Adrenal gland (tissue), 12 donors: ENCODE results near the gene IGF2R. TPM values are rescaled to one million over a fixed set of nuclear protein-coding genes. Genes with fewer than 3 reads are reported as not detected.

Experiments
- DNase-seq, 7 donors: peaks; one replicate each; pipeline ENCODE4 v3.0.0-alpha.2; 2019 to 2020
- H3K27ac ChIP-seq, 5 donors: fragments of 200-600 bp; sonication (generic) in 4 of 5; 1 replicate in 3 of 5; 2 replicates in 2 of 5; pipeline versions ENCODE4 v1.5.1 to v1.8.0; 2016 to 2020; ENCODE audit warnings: mild to moderate bottlenecking in 1 of 5
- H3K27me3 ChIP-seq: fragments of 200-600 bp; 2 replicates; pipeline ENCODE4 v1.8.0; 2021
- H3K36me3 ChIP-seq, 2 donors: fragments of 200-600 bp; replicated peaks in 1 of 2; 1 replicate in 1 of 2; 2 replicates in 1 of 2; pipeline versions ENCODE4 v1.5.1 to v1.8.0; 2018 to 2022
- H3K4me1 ChIP-seq, 2 donors: fragments of 200-600 bp; replicated peaks in 1 of 2; 1 replicate in 1 of 2; 2 replicates in 1 of 2; pipeline versions ENCODE4 v1.5.1 to v1.8.0; 2018 to 2021
- H3K4me3 ChIP-seq, 4 donors: fragments of 200-600 bp; sonication (generic) in 3 of 4; one replicate each; pipeline ENCODE4 v1.5.1; 2016 to 2018
- H3K9me3 ChIP-seq, 3 donors: fragments of 200-600 bp; sonication (generic) in 1 of 3; replicated peaks in 1 of 3; 1 replicate in 2 of 3; 2 replicates in 1 of 3; pipeline versions ENCODE4 v1.5.1 to v1.8.0; 2016 to 2021
- CTCF ChIP-seq, 6 experiments: fragments of 450-650 bp in 4 of 6; fragments of 200-600 bp in 2 of 6; sonication (generic) in 1 of 6; IDR thresholded peaks; 1 replicate in 5 of 6; 2 replicates in 1 of 6; pipeline versions ENCODE4 v1.5.1 to v1.8.0; 2016 to 2021; ENCODE audit warnings: antibody characterized with exemption in 6 of 6, mild to moderate bottlenecking in 2 of 6, moderate library complexity in 1 of 6
- POLR2A ChIP-seq, 2 donors: fragments of 450-650 bp; IDR thresholded peaks; one replicate each; pipeline ENCODE4 v1.6.1; 2017; ENCODE audit warnings: antibody characterized with exemption in 2 of 2, mild to moderate bottlenecking in 2 of 2, moderate library complexity in 1 of 2
- WGBS, 4 donors: extraction: QIAGEN DNeasy Blood & Tissue Kit in 2 of 4; methylation state at CpG; one replicate each; pipeline versions ENCODE4 v1.1.5 to v1.1.7; 2013 to 2017; 5-methylcytosine and 5-hydroxymethylcytosine counted together
- intact Hi-C, 2 donors: fragments of 100-400 bp; cut with DNase I; formaldehyde crosslinking; loops; one replicate each; pipeline versions ENCODE4 v1.14.1 to v1.15.0; 2022 to 2023
- polyA plus RNA-seq, 3 donors: library from polyadenylated mRNA; stranded (reverse); fragments of 200-250 nt in 2 of 3; fragments of 350-450 nt in 1 of 3; fragmentation: Illumina TruSeq in 1 of 3; extraction: RNeasy Lipid Tissue Mini Kit (QIAGEN cat#74804) in 1 of 3; gene quantifications; one replicate each; pipeline ENCODE4 v1.2.3, GENCODE V29; 2013 to 2014
- total RNA-seq, 9 donors: library from RNA; depleted of rRNA in 4 of 9; stranded (reverse); fragments of >200 nt in 4 of 9; fragments of 120-200 nt in 1 of 9; fragmentation: NEBNext Ultra II Directional in 1 of 9; extraction: Animal tissue kit (Norgen Biotek cat#: 25700) in 1 of 9; gene quantifications; one replicate each; pipeline versions ENCODE4 v1.1.0 to v1.2.4, GENCODE V29; 2013 to 2023
- donor health status: healthy with polysubstance abuse.
- donor health status: Bipolar disorder and iron deficiency.
- donor health status: DM: yes; HTN: yes; CAD: no.
- donor health status: DM: no; HTN: no; CAD: no.
- donor health status: DM: no; HTN: no; CAD: no.
- donor health status: DM: yes; HTN: yes; CAD: no.

The IGF2R gene
- total and polyA plus RNA-seq, 12 donors = 17.1 to 154 (median 89.8) TPM

GRCh38 chr6:160032538-160032937 is 63.7 kb downstream of the IGF2R start:
- 94 to 100% (median 98%) methylated on average over 7 of the region's 7 CpGs for WGBS, 4 donors
- Histone ChIP-seq H3K4me1 (peaks cover 0 to 22% of the 10 kb centered on the region in 2 donors), H3K27me3 (no peaks in the 10 kb centered on the region), H3K36me3 (peaks cover 0 to 44% of the 10 kb centered on the region in 2 donors), H3K27ac (no peak overlapping the region), H3K4me3 (no peak overlapping the region), H3K9me3 (no peaks in the 10 kb centered on the region)
- TF ChIP-seq CTCF (IDR thresholded peaks at IDR 0.05) = no peak
- TF ChIP-seq POLR2A (IDR thresholded peaks at IDR 0.05) = no peak
- intact Hi-C loops = loop anchor here in 1 of 2 donors (10.0 kb wide), 1 partner anchor 58 kb away; no protein-coding TSS in a partner anchor
- DNase-seq = no peak

- Histone ChIP-seq H3K9me3 (no peaks in the 10 kb centered on the region), H3K27ac (no peak overlapping the region), H3K4me1 (peaks cover 0 to 22% of the 10 kb centered on the region in 2 donors), H3K36me3 (peaks cover 0 to 40% of the 10 kb centered on the region in 2 donors), H3K27me3 (no peaks in the 10 kb centered on the region), H3K4me3 (no peak overlapping the region)
- 86 to 92% (median 89%) methylated on average over 17 of the region's 17 CpGs for WGBS, 4 donors
- DNase-seq = no peak
- TF ChIP-seq CTCF (IDR thresholded peaks at IDR 0.05) (no peak), POLR2A (IDR thresholded peaks at IDR 0.05) (no peak)
- intact Hi-C loops = loop anchor here in 1 of 2 donors (10.0 kb wide), 1 partner anchor 59 kb away; no protein-coding TSS in a partner anchor
Observed at GRCh38 chr6:160034036-160034930, 65.4 kb downstream of the IGF2R start.

GRCh38 chr6:160035241-160035640 is 66.4 kb downstream of the IGF2R start:
- no peak overlapping the region for H3K4me3 ChIP-seq
- peaks cover 0 to 41% of the 10 kb centered on the region in 2 donors for H3K36me3 ChIP-seq
- H3K9me3 ChIP-seq = no peaks in the 10 kb centered on the region
- intact Hi-C loops = loop anchor here in 1 of 2 donors (10.0 kb wide), 1 partner anchor 60 kb away; no protein-coding TSS in a partner anchor
- 95 to 100% (median 97%) methylated on average over 3 to 7 of the region's 7 CpGs for WGBS, 4 donors
- H3K4me1 ChIP-seq = peaks cover 0 to 15% of the 10 kb centered on the region in 2 donors
- TF ChIP-seq POLR2A (IDR thresholded peaks at IDR 0.05) (no peak), CTCF (IDR thresholded peaks at IDR 0.05) (no peak)
- DNase-seq = no peak
- peak overlapping the region in 1 of 5 donors; percentile 31 for H3K27ac ChIP-seq
- H3K27me3 ChIP-seq = no peaks in the 10 kb centered on the region

- Histone ChIP-seq H3K9me3 (no peaks in the 10 kb centered on the region), H3K27ac (peak overlapping the region in 3 of 5 donors; percentile 54 to 65 (median 58)), H3K27me3 (no peaks in the 10 kb centered on the region), H3K4me1 (peaks cover 0 to 9% of the 10 kb centered on the region in 2 donors), H3K4me3 (no peak overlapping the region), H3K36me3 (peaks cover 0 to 46% of the 10 kb centered on the region in 2 donors)
- WGBS, 4 donors = 92 to 94% (median 92%) methylated on average over 11 to 12 of the region's 12 CpGs
- DNase-seq = no peak
- no peak for TF ChIP-seq CTCF (IDR thresholded peaks at IDR 0.05)
- no peak for TF ChIP-seq POLR2A (IDR thresholded peaks at IDR 0.05)
- intact Hi-C loops = loop anchor here in 1 of 2 donors (10.0 kb wide), 1 partner anchor 61 kb away; no protein-coding TSS in a partner anchor
Observed at GRCh38 chr6:160035693-160036330, 66.9 kb downstream of the IGF2R start.
